GM19467 (cell line): Measurements from ENCODE around the gene MANEA.
"Not testable (repeated sequence)": the region's sequence is repeated elsewhere in the genome, so short reads cannot be mapped to it uniquely, and the experiment has no call there.

Experiments used
- ATAC-seq: cut with Tn5 transposase; IDR thresholded peaks from one replicate; pipeline ENCODE4 v1.9.1; 2021; ENCODE audit warnings: mild to moderate bottlenecking, moderate library complexity; ENCODE audit not compliant: unreplicated experiment

Gene MANEA

GRCh38 chr6:95577304-95578105 is at the start of gene MANEA:
Gene MANEA (plus strand): TSS chr6:95577535. CDS start chr6:95586440, 8,905 bp downstream.
- ATAC-seq = peak; percentile 79

GRCh38 chr6:95529762-95530161 is 47.6 kb upstream of the MANEA start:
- no peak for ATAC-seq

- no peak for ATAC-seq
Observed at GRCh38 chr6:95530176-95530819, 47.0 kb upstream of the MANEA start.

- ATAC-seq = no peak
Observed at GRCh38 chr6:95543798-95544197, 33.5 kb upstream of the MANEA start.

- no peak for ATAC-seq
Observed at GRCh38 chr6:95544517-95545225, 32.7 kb upstream of the MANEA start.

- no peak for ATAC-seq
Observed at GRCh38 chr6:95545226-95545625, 32.1 kb upstream of the MANEA start.

GRCh38 chr6:95545686-95546085 is 31.6 kb upstream of the MANEA start:
- ATAC-seq = no peak

- no peak for ATAC-seq
Observed at GRCh38 chr6:95546148-95546547, 31.2 kb upstream of the MANEA start.

GRCh38 chr6:95547043-95547442 is 30.3 kb upstream of the MANEA start:
- ATAC-seq = no peak

- ATAC-seq = no peak
Observed at GRCh38 chr6:95548188-95548786, 29.0 kb upstream of the MANEA start.

- no peak for ATAC-seq
Observed at GRCh38 chr6:95551678-95552324, 25.5 kb upstream of the MANEA start.

GRCh38 chr6:95553880-95554279 is 23.5 kb upstream of the MANEA start:
- no peak for ATAC-seq

- not testable (repeated sequence) for ATAC-seq
Observed at GRCh38 chr6:95560956-95561355, 16.4 kb upstream of the MANEA start.

- ATAC-seq = no peak
Observed at GRCh38 chr6:95569560-95569959, 7.8 kb upstream of the MANEA start.

GRCh38 chr6:95572098-95572497 is 5.2 kb upstream of the MANEA start:
- no peak for ATAC-seq

GRCh38 chr6:95574811-95575210 is 2.5 kb upstream of the MANEA start:
- no peak for ATAC-seq

GRCh38 chr6:95576218-95576997 is 927 bp upstream of the MANEA start:
- peak; percentile 23 for ATAC-seq

GRCh38 chr6:95576998-95577303 is 384 bp upstream of the MANEA start:
- no peak for ATAC-seq

GRCh38 chr6:95578106-95578410 is 723 bp downstream of the MANEA start:
- peak; percentile 6 for ATAC-seq

- no peak for ATAC-seq
Observed at GRCh38 chr6:95581073-95581472, 3.7 kb downstream of the MANEA start.
